ENCODE measurements around the gene GATAD2A. TPM values are rescaled to one million over a fixed set of nuclear protein-coding genes. Genes with fewer than 3 reads are reported as not detected.

Gene GATAD2A
- total and polyA plus RNA-seq, 10 of the 15 experiments (the other 5 are each of a cell fraction or from before 2014, with no cell fraction given), result 2.6 to 173 (median 32.0) TPM

GRCh38 chr19:19459707-19460251 lies 54.3 kb downstream of the GATAD2A start (continued):
- TF ChIP-seq ZNF592 (IDR thresholded peaks at IDR 0.05) (no peak), ETV6 (conservative IDR thresholded peaks at IDR 0.05 in 1 of 2, IDR thresholded peaks at IDR 0.05 in 1 of 2; ENCODE audit: borderline replicate concordance in 1 of 2, low read depth in 1 of 2) (peak in 1 of 2 experiments; percentile 97; a peak in 2 of 4 replicates), IKZF1 (conservative IDR thresholded peaks at IDR 0.05) (0 out of 2 replicates have a peak, but pooled peaks have one; percentile 22), GABPA (IDR thresholded peaks at IDR 0.05; ENCODE audit: low read depth) (peak; percentile 64; the same call in 1 of the 2 replicates), EGR1 (IDR thresholded peaks at IDR 0.05; ENCODE audit: borderline replicate concordance in 1 of 2, low read depth in 2 of 2, low read length in 2 of 2) (peak in 1 of 2 experiments; percentile 45; a peak in 1 of 3 replicates)

- peak overlapping the region; percentile 79 for H3K27ac ChIP-seq (ENCODE audit: control insufficient read depth, insufficient read depth)
- peak overlapping the region; percentile 29; the same call in 1 of the 2 replicates for H3K4me3 ChIP-seq
- ChIA-PET RAD21 (ENCODE audit: unreplicated experiment) (interaction anchor here (3.1 kb wide), 1 partner anchor 54 kb away, joined by 21 read pairs; the partner anchor contains the start of gene GATAD2A), POLR2A (interaction anchor here (0.6 to 2.6 kb wide), 5 partner anchors 14 to 54 kb away, joined by 3 to 9 read pairs (median 3); no protein-coding TSS in a partner anchor), SMC1A (ENCODE audit: uncharacterized antibody, unreplicated experiment) (interaction anchor here (1.3 to 3.0 kb wide), 4 partner anchors 9 to 18 kb away, joined by 4 to 21 read pairs (median 5); no protein-coding TSS in a partner anchor), CTCF (interaction anchor here (0.9 to 2.5 kb wide), 7 partner anchors 10 to 96 kb away, joined by 3 to 10 read pairs (median 4); partner anchors contain the start of gene GATAD2A)
- intact Hi-C loops (cut with micrococcal nuclease; ENCODE audit: unreplicated experiment), result no loop called here
- no peaks in the 10 kb centered on the region for H3K27me3 ChIP-seq (replicated peaks in 1 of 2; ENCODE audit: control insufficient read depth in 2 of 2, insufficient read depth in 2 of 2, low read length in 1 of 2)
- H3K4me1 ChIP-seq (ENCODE audit: control insufficient read depth, insufficient read depth, low read length), result peaks cover 54% of the 10 kb centered on the region
- peaks cover 2% of the 10 kb centered on the region for H4K20me1 ChIP-seq (ENCODE audit: control insufficient read depth, insufficient read depth)
- H2AFZ ChIP-seq (ENCODE audit: control insufficient read depth, low read depth, low read length), result 0 out of 2 replicates have a peak overlapping the region, but pooled peaks have one; percentile 32
- peaks cover 2% of the 10 kb centered on the region; the same call in 1 of the 3 replicates for H3K9me3 ChIP-seq (replicated peaks; ENCODE audit: control insufficient read depth, insufficient read depth, low read length)
- H3K36me3 ChIP-seq (ENCODE audit: control insufficient read depth in 2 of 2, insufficient read depth in 2 of 2, low read length in 1 of 2), result peaks cover 15 to 17% of the 10 kb centered on the region in 2 experiments; a peak in 3 of 4 replicates
- ATAC-seq (peak; percentile 54), DNase-seq (ENCODE audit: low read depth, low spot score) (no peak), FAIRE-seq (no peak)
- H3K4me2 ChIP-seq (ENCODE audit: control insufficient read depth, insufficient read depth), result peak overlapping the region; percentile 77
- no TSS peak for BruUV-seq (replicated peaks)
- H3K79me2 ChIP-seq (ENCODE audit: control insufficient read depth, insufficient read depth, low read length), result peaks cover 64% of the 10 kb centered on the region
- 48% methylated on average over 10 of the region's 10 CpGs for WGBS (ENCODE audit: insufficient coverage, insufficient replicate concordance, low lambda C conversion rate, missing lambda C conversion rate)
- peak overlapping the region; percentile 49; the same call in 1 of the 2 replicates for H3K9ac ChIP-seq (ENCODE audit: control insufficient read depth, insufficient read depth, low read length)
- in situ Hi-C loops (cut with MboI), result no loop called here
- TF ChIP-seq TCF12 (IDR thresholded peaks at IDR 0.05; ENCODE audit: low read depth, low read length) (peak; percentile 65; the same call in 1 of the 2 replicates), HDGF (IDR thresholded peaks at IDR 0.05) (no peak), MAX (IDR thresholded peaks at IDR 0.05; ENCODE audit: low read depth, low read length) (no peak), E2F8 (IDR thresholded peaks at IDR 0.05; ENCODE audit: low read depth, partially characterized antibody) (no peak), CBX3 (IDR thresholded peaks at IDR 0.05; ENCODE audit: borderline replicate concordance, low read depth) (no peak), ZNF274 (IDR thresholded peaks at IDR 0.05; ENCODE audit: insufficient read depth, insufficient read length) (no peak)
Measured at GRCh38 chr19:19460258-19460731, 54.8 kb downstream of the GATAD2A start.

Measured in GM12878 (cell line).